Activated naive CD4-positive, alpha-beta T cell treated with anti-CD3 and anti-CD28 coated beads, Interleukin-2, amount 50 U/mL, for 24 hours (primary cell): Measurements from ENCODE around the gene SEMG1.

ENCODE experiments used
- H3K27ac Mint-ChIP-seq: one replicate; pipeline ENCODE4 v1.8.0; 2021; ENCODE audit warnings: mild to moderate bottlenecking, mixed read lengths
- H3K27me3 Mint-ChIP-seq: one replicate; pipeline ENCODE4 v1.8.0; 2021; ENCODE audit warnings: mixed read lengths
- H3K36me3 Mint-ChIP-seq: one replicate; pipeline ENCODE4 v1.8.0; 2021; ENCODE audit warnings: mixed read lengths
- H3K4me1 Mint-ChIP-seq: one replicate; pipeline ENCODE4 v1.8.0; 2021; ENCODE audit warnings: mixed read lengths
- H3K4me3 Mint-ChIP-seq: one replicate; pipeline ENCODE4 v1.8.0; 2021; ENCODE audit warnings: mild to moderate bottlenecking, mixed read lengths
- H3K9me3 Mint-ChIP-seq: one replicate; pipeline ENCODE4 v1.8.0; 2021; ENCODE audit warnings: mixed read lengths

The SEMG1 gene

GRCh38 chr20:45206725-45207124 is at the start of gene SEMG1:
Gene SEMG1, plus strand, starts transcription at chr20:45207033. Its CDS starts 21 bp downstream, at chr20:45207054.
- Mint-ChIP-seq H3K4me3 (no peak within 1 kb of the TSS), H3K4me1 (no peaks in the 10 kb centered on the region), H3K9me3 (peaks cover 13% of the 10 kb centered on the region), H3K27me3 (peaks cover 23% of the 10 kb centered on the region), H3K36me3 (no peaks in the 10 kb centered on the region), H3K27ac (no peak within 1 kb of the TSS)

GRCh38 chr20:45157962-45158361 is 48.9 kb upstream of the SEMG1 start:
- H3K4me1 Mint-ChIP-seq = no peaks in the 10 kb centered on the region
- H3K27me3 Mint-ChIP-seq = peaks cover 33% of the 10 kb centered on the region
- H3K27ac Mint-ChIP-seq = no peak overlapping the region
- no peak overlapping the region for H3K4me3 Mint-ChIP-seq
- H3K36me3 Mint-ChIP-seq = peaks cover 10% of the 10 kb centered on the region
- H3K9me3 Mint-ChIP-seq = peaks cover 28% of the 10 kb centered on the region

- peaks cover 43% of the 10 kb centered on the region for H3K27me3 Mint-ChIP-seq
- H3K27ac Mint-ChIP-seq = no peak overlapping the region
- no peak overlapping the region for H3K4me3 Mint-ChIP-seq
- peaks cover 15% of the 10 kb centered on the region for H3K36me3 Mint-ChIP-seq
- H3K4me1 Mint-ChIP-seq = no peaks in the 10 kb centered on the region
- H3K9me3 Mint-ChIP-seq = peaks cover 52% of the 10 kb centered on the region
Observed at GRCh38 chr20:45163083-45163803, 43.6 kb upstream of the SEMG1 start.

- H3K9me3 Mint-ChIP-seq = peaks cover 39% of the 10 kb centered on the region
- H3K36me3 Mint-ChIP-seq = peaks cover 9% of the 10 kb centered on the region
- H3K27ac Mint-ChIP-seq = no peak overlapping the region
- no peaks in the 10 kb centered on the region for H3K4me1 Mint-ChIP-seq
- no peak overlapping the region for H3K4me3 Mint-ChIP-seq
- peaks cover 38% of the 10 kb centered on the region for H3K27me3 Mint-ChIP-seq
Observed at GRCh38 chr20:45164906-45165305, 41.9 kb upstream of the SEMG1 start.

- Mint-ChIP-seq H3K27ac (no peak overlapping the region), H3K36me3 (no peaks in the 10 kb centered on the region), H3K4me1 (no peaks in the 10 kb centered on the region), H3K9me3 (no peaks in the 10 kb centered on the region), H3K27me3 (peaks cover 7% of the 10 kb centered on the region), H3K4me3 (no peak overlapping the region)
Observed at GRCh38 chr20:45173522-45173921, 33.3 kb upstream of the SEMG1 start.

GRCh38 chr20:45174434-45175364 is 32.1 kb upstream of the SEMG1 start, which contains the start of gene PI3:
Gene PI3, plus strand, starts transcription at chr20:45174902. Its CDS starts 21 bp downstream, at chr20:45174923.
- Mint-ChIP-seq H3K4me3 (no peak within 1 kb of the TSS), H3K36me3 (no peaks in the 10 kb centered on the region), H3K27ac (no peak within 1 kb of the TSS), H3K4me1 (peaks cover 1% of the 10 kb centered on the region), H3K27me3 (peaks cover 7% of the 10 kb centered on the region), H3K9me3 (no peaks in the 10 kb centered on the region)

GRCh38 chr20:45176526-45177267 is 30.1 kb upstream of the SEMG1 start:
- no peaks in the 10 kb centered on the region for H3K9me3 Mint-ChIP-seq
- H3K36me3 Mint-ChIP-seq = no peaks in the 10 kb centered on the region
- H3K27me3 Mint-ChIP-seq = no peaks in the 10 kb centered on the region
- peaks cover 3% of the 10 kb centered on the region for H3K4me1 Mint-ChIP-seq
- no peak overlapping the region for H3K27ac Mint-ChIP-seq
- H3K4me3 Mint-ChIP-seq = no peak overlapping the region

- peaks cover 1% of the 10 kb centered on the region for H3K27me3 Mint-ChIP-seq
- no peak overlapping the region for H3K4me3 Mint-ChIP-seq
- H3K27ac Mint-ChIP-seq = no peak overlapping the region
- H3K36me3 Mint-ChIP-seq = no peaks in the 10 kb centered on the region
- H3K4me1 Mint-ChIP-seq = peaks cover 3% of the 10 kb centered on the region
- no peaks in the 10 kb centered on the region for H3K9me3 Mint-ChIP-seq
Observed at GRCh38 chr20:45179166-45179565, 27.7 kb upstream of the SEMG1 start.

GRCh38 chr20:45181639-45182038 is 25.2 kb upstream of the SEMG1 start:
- Mint-ChIP-seq H3K4me3 (no peak overlapping the region), H3K27me3 (peaks cover 1% of the 10 kb centered on the region), H3K9me3 (no peaks in the 10 kb centered on the region), H3K36me3 (no peaks in the 10 kb centered on the region), H3K27ac (no peak overlapping the region), H3K4me1 (peaks cover 3% of the 10 kb centered on the region)

- Mint-ChIP-seq H3K9me3 (no peaks in the 10 kb centered on the region), H3K4me3 (no peak overlapping the region), H3K4me1 (peaks cover 3% of the 10 kb centered on the region), H3K27me3 (peaks cover 1% of the 10 kb centered on the region), H3K27ac (no peak overlapping the region), H3K36me3 (no peaks in the 10 kb centered on the region)
Observed at GRCh38 chr20:45183084-45183483, 23.7 kb upstream of the SEMG1 start.

GRCh38 chr20:45187693-45188092 is 19.1 kb upstream of the SEMG1 start:
- H3K9me3 Mint-ChIP-seq = no peaks in the 10 kb centered on the region
- no peaks in the 10 kb centered on the region for H3K36me3 Mint-ChIP-seq
- no peak overlapping the region for H3K27ac Mint-ChIP-seq
- no peaks in the 10 kb centered on the region for H3K27me3 Mint-ChIP-seq
- no peak overlapping the region for H3K4me3 Mint-ChIP-seq
- H3K4me1 Mint-ChIP-seq = no peaks in the 10 kb centered on the region

GRCh38 chr20:45189067-45189609 is 17.7 kb upstream of the SEMG1 start:
- H3K27me3 Mint-ChIP-seq = no peaks in the 10 kb centered on the region
- H3K4me1 Mint-ChIP-seq = no peaks in the 10 kb centered on the region
- H3K9me3 Mint-ChIP-seq = no peaks in the 10 kb centered on the region
- no peak overlapping the region for H3K27ac Mint-ChIP-seq
- no peaks in the 10 kb centered on the region for H3K36me3 Mint-ChIP-seq
- no peak overlapping the region for H3K4me3 Mint-ChIP-seq

- Mint-ChIP-seq H3K9me3 (no peaks in the 10 kb centered on the region), H3K36me3 (no peaks in the 10 kb centered on the region), H3K4me3 (no peak overlapping the region), H3K27me3 (no peaks in the 10 kb centered on the region), H3K27ac (no peak overlapping the region), H3K4me1 (no peaks in the 10 kb centered on the region)
Observed at GRCh38 chr20:45189861-45190260, 17.0 kb upstream of the SEMG1 start.

GRCh38 chr20:45191926-45192325 is 14.9 kb upstream of the SEMG1 start:
- H3K36me3 Mint-ChIP-seq = no peaks in the 10 kb centered on the region
- H3K4me3 Mint-ChIP-seq = no peak overlapping the region
- no peaks in the 10 kb centered on the region for H3K4me1 Mint-ChIP-seq
- H3K9me3 Mint-ChIP-seq = no peaks in the 10 kb centered on the region
- no peaks in the 10 kb centered on the region for H3K27me3 Mint-ChIP-seq
- H3K27ac Mint-ChIP-seq = no peak overlapping the region

- Mint-ChIP-seq H3K36me3 (no peaks in the 10 kb centered on the region), H3K4me1 (no peaks in the 10 kb centered on the region), H3K27me3 (peaks cover 4% of the 10 kb centered on the region), H3K4me3 (no peak overlapping the region), H3K9me3 (no peaks in the 10 kb centered on the region), H3K27ac (no peak overlapping the region)
Observed at GRCh38 chr20:45193331-45193730, 13.5 kb upstream of the SEMG1 start.
